Neuronal stem cell (in vitro differentiated cells): ENCODE measurements around the gene TNNI3. TPM values are rescaled to one million over a fixed set of nuclear protein-coding genes. Genes with fewer than 3 reads are reported as not detected.
A peak's percentile ranks its signal among the peaks of the same experiment; 100 is the strongest.
"Not testable (repeated sequence)": the region's sequence is repeated elsewhere in the genome, so short reads cannot be mapped to it uniquely, and the experiment has no call there.

ENCODE experiments used
- DNase-seq: peaks from one replicate; pipeline ENCODE4 v3.0.0-alpha.2; 2013; ENCODE audit warnings: low spot score
- H2AFZ ChIP-seq: one replicate; pipeline ENCODE4 v1.6.1; 2013; ENCODE audit warnings: mild to moderate bottlenecking, low read length, inconsistent platforms
- H2AK5ac ChIP-seq: 2 replicates; pipeline ENCODE4 v1.6.1; 2013; ENCODE audit warnings: low read depth, mild to moderate bottlenecking, inconsistent platforms, low read length, moderate library complexity, mixed read lengths
- H2BK120ac ChIP-seq: 2 replicates; pipeline ENCODE4 v1.6.1; 2013; ENCODE audit warnings: low read depth, mild to moderate bottlenecking, inconsistent platforms, low read length, moderate library complexity, mixed read lengths
- H2BK12ac ChIP-seq: one replicate; pipeline ENCODE4 v1.6.1; 2013; ENCODE audit warnings: low read length, inconsistent platforms
- H2BK15ac ChIP-seq: 2 replicates; pipeline ENCODE4 v1.6.1; 2013; ENCODE audit warnings: mild to moderate bottlenecking, low read length, inconsistent platforms, mixed read lengths
- H2BK5ac ChIP-seq: one replicate; pipeline ENCODE4 v1.6.1; 2013; ENCODE audit warnings: inconsistent platforms, mild to moderate bottlenecking, low read length, moderate library complexity
- H3K14ac ChIP-seq: one replicate; pipeline ENCODE4 v1.6.1; 2013; ENCODE audit warnings: low read length, inconsistent platforms
- H3K18ac ChIP-seq: 2 replicates; pipeline ENCODE4 v1.6.1; 2013; ENCODE audit warnings: low read length, inconsistent platforms
- H3K23ac ChIP-seq: 2 replicates; pipeline ENCODE4 v1.6.1; 2013; ENCODE audit warnings: low read depth, mild to moderate bottlenecking, mixed read lengths, low read length, inconsistent platforms; ENCODE audit not compliant: poor library complexity
- H3K27ac ChIP-seq: replicated peaks from 3 replicates; pipeline ENCODE4 v1.5.1; 2013; ENCODE audit warnings: low read length, inconsistent platforms
- H3K27me3 ChIP-seq, 3 experiments: 2 replicates each; pipeline ENCODE4 v1.6.1; 2013; ENCODE audit warnings: low read length in 3 of 3, mild to moderate bottlenecking in 2 of 3, inconsistent platforms in 1 of 3, low read depth in 1 of 3, mixed read lengths in 1 of 3, moderate library complexity in 1 of 3; ENCODE audit not compliant: control insufficient read depth in 3 of 3, insufficient read depth in 3 of 3
- H3K36me3 ChIP-seq, 2 donors: replicated peaks in 1 of 2; 2 replicates each; pipeline ENCODE4 v1.6.1; 2013; ENCODE audit warnings: low read length in 2 of 2; ENCODE audit not compliant: control insufficient read depth in 2 of 2, insufficient read depth in 2 of 2
- H3K4ac ChIP-seq: 2 replicates; pipeline ENCODE4 v1.6.1; 2013; ENCODE audit warnings: inconsistent platforms, mild to moderate bottlenecking, low read length, moderate library complexity
- H3K4me1 ChIP-seq, 2 donors: 1 replicate in 1 of 2; 2 replicates in 1 of 2; pipeline ENCODE4 v1.6.1; 2013; ENCODE audit warnings: low read length in 2 of 2, low read depth in 1 of 2; ENCODE audit not compliant: control insufficient read depth in 2 of 2, insufficient read depth in 1 of 2
- H3K4me2 ChIP-seq: one replicate; pipeline ENCODE4 v1.6.1; 2013; ENCODE audit warnings: mild to moderate bottlenecking, low read length, inconsistent platforms; ENCODE audit not compliant: insufficient read depth, poor library complexity, severe bottlenecking
- H3K4me3 ChIP-seq, 2 donors: 2 replicates each; pipeline ENCODE4 v1.5.1; 2013; ENCODE audit warnings: low read length in 2 of 2, mild to moderate bottlenecking in 2 of 2, inconsistent platforms in 1 of 2, moderate library complexity in 1 of 2
- H3K79me1 ChIP-seq: one replicate; pipeline ENCODE4 v1.6.1; 2013; ENCODE audit warnings: low read depth, mild to moderate bottlenecking, inconsistent platforms, low read length, moderate library complexity
- H3K9ac ChIP-seq: one replicate; pipeline ENCODE4 v1.6.1; 2013; ENCODE audit warnings: mild to moderate bottlenecking, low read depth, low read length, inconsistent platforms; ENCODE audit not compliant: poor library complexity
- H3K9me3 ChIP-seq, 2 donors: replicated peaks in 1 of 2; 2 replicates each; pipeline versions ENCODE3 to v1.6.1; 2013; ENCODE audit warnings: low read length in 2 of 2, mild to moderate bottlenecking in 2 of 2, inconsistent platforms in 1 of 2, low read depth in 1 of 2, mixed read lengths in 1 of 2, moderate library complexity in 1 of 2; ENCODE audit not compliant: control insufficient read depth in 2 of 2, insufficient read depth in 1 of 2
- H4K8ac ChIP-seq: one replicate; pipeline ENCODE4 v1.6.1; 2013; ENCODE audit warnings: low read depth, mild to moderate bottlenecking, inconsistent platforms, low read length, moderate library complexity
- H4K91ac ChIP-seq: one replicate; pipeline ENCODE4 v1.6.1; 2013; ENCODE audit warnings: low read length, low read depth, mild to moderate bottlenecking, inconsistent platforms; ENCODE audit not compliant: poor library complexity
- WGBS, 2 donors: extraction: QIAGEN DNeasy Blood & Tissue Kit; methylation state at CpG; one replicate each; pipeline ENCODE4 v1.1.7; 2013; ENCODE audit warnings: missing lambda C conversion rate in 2 of 2, mixed read lengths in 1 of 2; ENCODE audit not compliant: insufficient read length in 2 of 2, insufficient replicate concordance in 1 of 2; ENCODE audit errors: extremely low coverage in 2 of 2; 5-methylcytosine and 5-hydroxymethylcytosine counted together
- polyA plus RNA-seq, 2 experiments: library from polyadenylated mRNA; stranded (reverse); fragments of 200-250 nt; gene quantifications; one replicate each; pipeline ENCODE4 v1.2.3, GENCODE V29; 2013

TNNI3 gene
- 38.0 TPM for polyA plus RNA-seq (2013, experiment 1 of 2)
- polyA plus RNA-seq (2013, experiment 2 of 2): 36.6 TPM

DNA sequence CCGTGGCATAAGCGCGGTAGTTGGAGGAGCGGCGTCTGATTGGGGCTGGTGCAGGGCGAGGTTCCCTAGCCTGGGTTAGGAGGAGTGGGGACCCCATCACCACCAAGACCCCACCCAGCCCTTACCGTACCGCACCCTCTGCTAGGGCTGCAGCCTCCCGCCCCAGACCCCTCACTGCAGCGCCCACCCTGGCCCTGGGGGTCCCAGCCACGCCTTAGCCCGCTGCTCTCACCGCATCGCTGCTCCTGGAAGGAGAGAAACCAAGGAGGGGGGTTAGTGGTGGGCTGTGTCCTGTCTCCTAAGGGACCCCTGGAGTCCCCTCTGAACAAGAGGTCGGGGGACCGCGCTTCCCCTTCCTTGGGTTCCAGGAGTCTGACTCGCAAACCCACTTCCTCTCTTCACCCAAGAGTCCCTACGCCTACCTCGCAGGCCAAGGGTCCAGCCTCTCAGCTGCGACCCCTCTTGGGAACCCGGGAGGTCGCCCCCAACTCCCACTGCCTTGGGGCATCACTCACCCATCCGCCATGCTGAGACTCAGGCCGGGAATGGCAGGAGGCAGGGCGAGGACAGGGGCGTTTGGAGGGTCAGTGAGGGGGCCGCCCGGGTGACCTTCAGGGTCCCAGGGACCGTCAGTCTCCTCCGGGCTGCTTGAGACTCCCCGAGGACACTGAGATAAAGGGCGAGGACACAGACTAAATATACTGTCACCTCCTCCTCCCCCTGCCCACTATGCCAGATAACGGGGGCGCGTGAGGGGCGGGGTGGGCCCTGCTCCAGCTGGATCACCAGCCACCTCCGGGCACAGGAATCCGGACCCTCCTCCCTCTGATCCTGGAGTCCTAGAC lies at the start of gene TNNI3:
TSS of gene TNNI3 (minus strand) at position 669 of the 845 bp plus-strand sequence. CDS start at position 526, 143 bp downstream.
- Histone ChIP-seq H3K4me1 (peaks cover 4 to 7% of the 10 kb centered on the region in 2 donors), H3K18ac (peak within 1 kb of the TSS; percentile 98), H3K27me3 (peaks cover 7 to 30% (median 22%) of the 10 kb centered on the region in 3 experiments), H2BK15ac (peak within 1 kb of the TSS; percentile 100), H2BK5ac (peak within 1 kb of the TSS; percentile 87), H2AFZ (peak within 1 kb of the TSS; percentile 95), H3K79me1 (no peaks in the 10 kb centered on the region), H2BK120ac (no peak within 1 kb of the TSS), H3K36me3 (no peaks in the 10 kb centered on the region), H2BK12ac (no peak within 1 kb of the TSS), H3K4me2 (peak within 1 kb of the TSS; percentile 66), H3K4me3 (peak within 1 kb of the TSS; percentile 47 to 73), H3K27ac (no peak within 1 kb of the TSS), H3K4ac (no peak within 1 kb of the TSS), H3K14ac (peak within 1 kb of the TSS; percentile 6), H4K8ac (no peak within 1 kb of the TSS), H3K23ac (no peak within 1 kb of the TSS), H2AK5ac (peak within 1 kb of the TSS; percentile 90), H3K9ac (peak within 1 kb of the TSS; percentile 77), H4K91ac (peak within 1 kb of the TSS; percentile 85), H3K9me3 (peaks cover 0 to 2% of the 10 kb centered on the region in 2 donors)
- DNase-seq: no peak
- no CpG with 5 or more reads among the region's 39 CpGs for WGBS, 2 donors

DNA sequence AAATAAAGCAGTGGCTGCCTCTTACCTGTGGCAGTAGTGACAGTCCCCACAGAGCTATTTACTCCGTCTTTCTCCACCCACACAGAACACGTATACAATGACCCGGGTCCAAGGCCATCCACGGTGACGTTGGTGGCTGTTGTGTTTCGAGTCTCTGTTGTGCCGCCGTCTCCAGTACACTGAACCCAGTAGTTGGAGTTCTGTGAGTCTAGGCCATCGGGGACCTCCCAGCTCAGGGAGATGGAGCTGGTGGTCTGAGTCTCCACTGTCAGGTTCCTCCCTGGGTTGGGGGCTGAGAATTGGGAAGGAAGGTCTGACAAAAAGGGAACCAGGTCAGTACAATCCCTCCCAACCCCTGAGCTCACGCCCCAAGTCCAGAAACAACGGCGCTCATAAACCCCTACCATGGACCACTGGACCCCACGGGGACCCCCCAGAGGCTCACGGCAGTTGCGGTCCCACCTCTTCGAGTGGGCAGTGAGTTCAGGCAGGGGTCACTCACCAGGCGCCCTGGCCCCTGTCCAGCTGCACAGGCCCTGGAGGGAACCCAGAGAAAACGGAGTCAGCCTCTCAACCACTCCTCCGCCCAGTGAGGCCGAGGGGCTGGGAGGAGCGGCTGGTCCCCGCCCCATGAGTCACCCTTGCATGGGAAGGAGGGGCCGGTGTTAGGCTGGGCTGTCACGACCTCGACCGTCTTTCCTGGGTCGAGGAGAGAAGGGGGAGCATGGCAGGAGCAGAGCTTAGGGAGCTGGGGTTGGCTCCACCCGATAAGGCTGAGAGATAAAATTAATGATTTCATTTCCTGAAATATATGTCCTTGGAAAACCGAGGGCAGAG lies 49.4 kb upstream of the TNNI3 start:
- Histone ChIP-seq H3K27me3 (no peaks in the 10 kb centered on the region), H2BK5ac (peak overlapping the region; percentile 82), H3K23ac (peak overlapping the region; percentile 1), H4K8ac (no peak overlapping the region), H3K4ac (no peak overlapping the region), H3K18ac (peak overlapping the region; percentile 77), H3K36me3 (no peaks in the 10 kb centered on the region), H2BK15ac (no peak overlapping the region), H2AFZ (peak overlapping the region; percentile 86), H3K14ac (no peak overlapping the region), H3K27ac (peak overlapping the region; percentile 24), H3K4me2 (peak overlapping the region; percentile 31), H4K91ac (no peak overlapping the region), H2BK12ac (no peak overlapping the region), H3K79me1 (no peaks in the 10 kb centered on the region), H3K4me1 (peaks cover 7 to 20% of the 10 kb centered on the region in 2 donors), H2BK120ac (no peak overlapping the region), H3K9ac (peak overlapping the region; percentile 9), H2AK5ac (no peak overlapping the region), H3K4me3 (peak overlapping the region in 1 of 2 donors; percentile 24), H3K9me3 (no peaks in the 10 kb centered on the region)
- DNase-seq: peak; percentile 67
- no CpG with 5 or more reads among the region's 29 CpGs for WGBS, 2 donors

DNA sequence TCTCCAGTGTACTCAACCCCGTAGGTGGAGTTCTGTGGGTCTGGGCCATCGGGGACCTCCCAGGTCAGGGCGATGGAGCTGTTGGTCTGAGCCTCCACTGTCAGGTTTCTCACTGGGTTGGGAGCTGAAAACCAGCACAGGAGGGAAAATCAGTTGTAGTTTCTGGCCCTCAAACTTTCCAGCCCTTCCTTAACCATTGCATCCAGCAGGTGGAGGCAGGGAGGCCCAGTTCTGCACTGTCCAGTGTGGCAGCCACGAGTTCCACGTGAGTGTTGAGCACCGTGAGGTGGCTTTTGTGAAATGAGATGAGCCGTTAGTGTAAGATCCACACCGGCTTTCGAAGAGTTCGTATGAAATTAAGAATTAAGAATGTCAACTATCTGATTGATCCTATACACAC lies 44.7 kb upstream of the TNNI3 start:
- H3K23ac ChIP-seq, H3K18ac ChIP-seq, H3K4ac ChIP-seq, H3K4me3 ChIP-seq, H3K9me3 ChIP-seq, DNase-seq, H3K4me2 ChIP-seq, H2BK5ac ChIP-seq, H3K36me3 ChIP-seq, H3K27ac ChIP-seq, H2AK5ac ChIP-seq, H4K8ac ChIP-seq, H2BK15ac ChIP-seq, H2BK12ac ChIP-seq, H3K9ac ChIP-seq, H2BK120ac ChIP-seq, H3K27me3 ChIP-seq, H4K91ac ChIP-seq, H2AFZ ChIP-seq, H3K14ac ChIP-seq, H3K4me1 ChIP-seq, H3K79me1 ChIP-seq: not testable (repeated sequence)
- WGBS, 2 donors: no CpG with 5 or more reads among the region's 10 CpGs
